Measurements from ENCODE around the gene KCNV2. TPM values are rescaled to one million over a fixed set of nuclear protein-coding genes. Genes with fewer than 3 reads are reported as not detected.

KCNV2 gene
- total RNA-seq, 1 donor from 2014 or later, result not detected

- DNase-seq (ENCODE audit: low spot score), result no peak
- intact Hi-C loops (cut with DNase I), result no loop called here
Observed at GRCh38 chr9:2718001-2718697, 839 bp downstream of the KCNV2 start.

DNA sequence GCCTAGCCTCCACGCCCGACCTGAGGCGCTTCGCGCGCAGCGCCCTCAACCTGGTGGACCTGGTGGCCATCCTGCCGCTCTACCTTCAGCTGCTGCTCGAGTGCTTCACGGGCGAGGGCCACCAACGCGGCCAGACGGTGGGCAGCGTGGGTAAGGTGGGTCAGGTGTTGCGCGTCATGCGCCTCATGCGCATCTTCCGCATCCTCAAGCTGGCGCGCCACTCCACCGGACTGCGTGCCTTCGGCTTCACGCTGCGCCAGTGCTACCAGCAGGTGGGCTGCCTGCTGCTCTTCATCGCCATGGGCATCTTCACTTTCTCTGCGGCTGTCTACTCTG is 1.4 kb downstream of the KCNV2 start:
- intact Hi-C loops (cut with DNase I), result no loop called here
- DNase-seq (ENCODE audit: low spot score), result no peak

- no peak for DNase-seq (ENCODE audit: low spot score)
- intact Hi-C loops (cut with DNase I), result loop anchor here (10.0 kb wide), 6 partner anchors 85 to 585 kb away; no protein-coding TSS in a partner anchor
Observed at GRCh38 chr9:2720179-2720654, 2.9 kb downstream of the KCNV2 start.

- no peak for DNase-seq (ENCODE audit: low spot score)
- intact Hi-C loops (cut with DNase I), result loop anchor here (10.0 kb wide), 6 partner anchors 82 to 588 kb away; no protein-coding TSS in a partner anchor
Observed at GRCh38 chr9:2722715-2723114, 5.4 kb downstream of the KCNV2 start.

GRCh38 chr9:2723376-2724065 is 6.2 kb downstream of the KCNV2 start:
- intact Hi-C loops (cut with DNase I), result loop anchor here (10.0 kb wide), 6 partner anchors 81 to 589 kb away; no protein-coding TSS in a partner anchor

GRCh38 chr9:2725126-2725525 is 7.8 kb downstream of the KCNV2 start:
- DNase-seq (ENCODE audit: low spot score), result no peak
- intact Hi-C loops (cut with DNase I), result loop anchor here (5.0 to 10.0 kb wide), 8 partner anchors 63 to 590 kb away; partner anchors contain the start of gene VLDLR

More at GRCh38 chr9:2723376-2724065, 6.2 kb downstream of the KCNV2 start:
- no peak for DNase-seq (ENCODE audit: low spot score)

DNA sequence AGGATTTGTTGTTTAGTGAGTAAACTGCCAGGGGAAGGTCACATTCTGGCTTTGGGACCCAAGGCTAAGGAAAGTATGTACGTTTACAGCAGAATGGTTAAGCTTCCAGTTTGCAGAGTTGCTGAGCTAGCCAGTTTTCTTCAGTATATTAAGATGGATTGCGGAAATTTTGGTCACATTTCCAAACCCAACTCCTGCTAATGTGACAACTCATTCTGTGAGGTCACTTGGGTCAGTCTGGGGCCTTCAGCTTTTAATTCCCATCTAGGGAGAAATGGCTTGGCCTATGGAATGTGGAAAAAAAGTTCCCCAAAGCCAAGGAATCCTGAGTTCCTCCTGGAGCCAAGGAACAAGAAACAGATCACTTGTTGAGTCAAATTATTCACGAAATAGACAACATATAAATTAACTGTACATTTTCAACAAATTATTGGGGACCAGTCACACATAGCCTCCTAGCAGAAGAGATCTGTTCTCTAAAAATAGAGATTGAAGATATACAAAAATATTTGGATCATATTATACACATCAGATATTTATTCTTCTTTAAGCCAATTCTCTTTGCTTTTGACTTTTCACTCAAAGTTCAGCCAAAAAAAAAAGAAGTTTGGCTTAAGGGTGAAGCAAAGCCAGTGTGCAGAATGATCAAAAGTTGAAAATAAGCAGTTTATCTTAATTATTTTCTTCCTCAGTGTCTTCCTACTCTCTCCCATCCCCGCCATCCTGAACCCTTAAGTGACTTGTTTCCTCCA is 8.8 kb downstream of the KCNV2 start:
- intact Hi-C loops (cut with DNase I), result loop anchor here (5.0 to 10.0 kb wide), 8 partner anchors 64 to 591 kb away; partner anchors contain the start of gene VLDLR
- DNase-seq (ENCODE audit: low spot score), result no peak

GRCh38 chr9:2726650-2727340 is 9.5 kb downstream of the KCNV2 start:
- no peak for DNase-seq (ENCODE audit: low spot score)

DNA sequence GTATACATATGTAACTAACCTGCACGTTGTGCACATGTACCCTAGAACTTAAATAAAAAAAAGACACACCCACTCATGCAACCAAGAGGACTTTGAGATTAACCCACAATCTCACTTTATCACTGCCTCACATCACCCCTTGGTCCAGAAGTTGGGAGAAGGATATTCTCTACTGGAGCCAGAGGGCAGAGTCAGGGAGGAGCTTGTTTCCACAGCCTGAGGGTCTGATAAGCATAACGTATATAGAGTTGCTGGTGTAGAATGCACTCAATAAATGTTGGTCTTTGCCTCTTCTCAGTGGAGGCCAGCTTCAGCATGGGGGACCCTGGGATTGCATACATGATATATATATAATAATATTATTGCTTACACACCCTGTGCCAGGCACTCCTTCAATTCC is 10.1 kb downstream of the KCNV2 start:
- DNase-seq (ENCODE audit: low spot score), result no peak
- intact Hi-C loops (cut with DNase I), result loop anchor here (5.0 to 10.0 kb wide), 8 partner anchors 65 to 593 kb away; partner anchors contain the start of gene VLDLR

More at GRCh38 chr9:2726650-2727340, 9.5 kb downstream of the KCNV2 start:
- intact Hi-C loops (cut with DNase I), result loop anchor here (5.0 to 10.0 kb wide), 8 partner anchors 64 to 592 kb away; partner anchors contain the start of gene VLDLR

- DNase-seq (ENCODE audit: low spot score), result no peak
- intact Hi-C loops (cut with DNase I), result loop anchor here (5.0 to 10.0 kb wide), 8 partner anchors 66 to 593 kb away; partner anchors contain the start of gene VLDLR
Observed at GRCh38 chr9:2727966-2728613, 10.8 kb downstream of the KCNV2 start.

DNA sequence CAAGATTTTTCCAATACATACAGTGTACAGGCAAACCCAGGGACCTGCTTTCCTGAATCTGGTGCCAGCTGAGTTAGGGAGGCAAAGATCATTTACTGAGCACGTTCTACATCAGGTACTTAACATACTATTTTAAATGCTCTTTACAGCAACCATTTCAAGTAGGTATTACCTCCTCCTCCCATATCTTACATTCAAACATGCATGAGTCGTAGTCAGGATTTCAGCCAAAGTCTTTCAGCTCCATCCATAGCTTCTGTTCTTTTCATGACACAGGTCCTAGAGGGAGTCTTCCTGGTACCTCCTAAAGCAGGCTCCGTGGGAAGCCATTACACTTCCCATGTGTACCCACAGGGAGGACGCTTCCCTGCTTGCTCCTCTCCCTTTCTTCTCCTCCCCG is 11.7 kb downstream of the KCNV2 start:
- intact Hi-C loops (cut with DNase I), result loop anchor here (5.0 to 10.0 kb wide), 8 partner anchors 67 to 594 kb away; partner anchors contain the start of gene VLDLR

DNA sequence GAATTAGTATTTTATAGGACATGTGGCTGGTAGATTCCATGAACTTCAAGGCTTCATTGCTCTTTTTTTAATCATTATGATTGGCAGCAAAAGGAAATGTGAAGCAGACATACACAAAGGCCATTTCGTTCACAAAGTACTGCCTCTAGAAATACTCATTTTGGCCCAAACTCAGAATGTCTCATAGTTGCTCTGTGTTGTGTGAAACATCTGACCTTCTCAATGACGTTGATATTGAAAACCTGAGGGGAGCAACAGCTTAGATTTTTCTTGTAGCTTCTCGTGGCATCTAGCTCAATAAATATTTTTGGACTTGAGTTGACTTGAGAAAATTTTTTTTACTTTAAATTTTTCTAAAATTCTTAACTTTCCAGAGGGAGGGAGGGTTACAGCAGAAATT is 12.4 kb downstream of the KCNV2 start:
- DNase-seq (ENCODE audit: low spot score), result no peak
- intact Hi-C loops (cut with DNase I), result loop anchor here (5.0 to 10.0 kb wide), 8 partner anchors 67 to 595 kb away; partner anchors contain the start of gene VLDLR

More for the DNA sequence above, 11.7 kb downstream of the KCNV2 start:
- DNase-seq (ENCODE audit: low spot score), result no peak

DNA sequence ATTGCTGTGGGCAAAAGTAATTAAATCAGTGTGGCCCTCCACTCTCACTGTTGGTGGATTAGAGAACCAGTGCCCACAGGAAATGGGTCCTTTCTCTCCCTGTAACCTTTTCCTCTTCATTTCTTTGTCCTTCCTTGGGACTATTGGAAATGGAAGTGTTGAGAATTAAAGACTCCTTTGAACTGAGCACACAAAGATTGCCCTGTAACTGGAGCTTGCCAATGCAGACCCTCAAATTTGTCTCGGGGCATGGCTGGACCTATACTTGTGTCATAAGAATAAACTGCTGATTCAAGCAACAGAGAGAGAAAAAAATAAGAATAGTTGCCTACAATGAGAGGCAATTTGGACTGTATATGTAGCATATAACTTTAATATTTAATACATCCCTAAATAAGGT is 13.7 kb downstream of the KCNV2 start:
- intact Hi-C loops (cut with DNase I), result no loop called here
- no peak for DNase-seq (ENCODE audit: low spot score)

GRCh38 chr9:2732492-2732891 is 15.2 kb downstream of the KCNV2 start:
- intact Hi-C loops (cut with DNase I), result no loop called here

DNA sequence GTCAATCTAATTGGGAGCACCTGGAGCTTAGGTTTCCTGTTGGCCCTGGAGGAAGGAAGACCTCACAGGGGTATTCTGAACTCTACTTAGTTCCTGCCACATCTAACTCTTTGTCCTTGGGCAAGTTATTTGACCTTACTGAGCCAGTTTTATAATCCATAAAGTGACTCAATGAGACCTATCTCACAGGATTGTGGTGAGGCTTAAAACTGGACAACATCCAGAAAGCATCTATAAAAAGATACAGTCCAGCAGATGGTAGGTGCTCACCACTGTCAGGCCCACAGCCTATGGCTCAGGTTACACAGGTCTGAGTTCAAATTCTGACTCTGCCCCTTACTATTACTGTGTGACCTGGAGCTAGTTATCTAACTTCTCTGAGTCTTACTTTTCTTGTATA is 23.3 kb downstream of the KCNV2 start:
- intact Hi-C loops (cut with DNase I), result no loop called here
- no peak for DNase-seq (ENCODE audit: low spot score)

More at GRCh38 chr9:2732492-2732891, 15.2 kb downstream of the KCNV2 start:
- DNase-seq (ENCODE audit: low spot score), result no peak

GRCh38 chr9:2741441-2742158 is 24.3 kb downstream of the KCNV2 start:
- intact Hi-C loops (cut with DNase I), result no loop called here

GRCh38 chr9:2742214-2742613 is 24.9 kb downstream of the KCNV2 start:
- intact Hi-C loops (cut with DNase I), result no loop called here
- no peak for DNase-seq (ENCODE audit: low spot score)

More at GRCh38 chr9:2741441-2742158, 24.3 kb downstream of the KCNV2 start:
- DNase-seq (ENCODE audit: low spot score), result no peak
